Choroid plexus epithelial cell (primary cell): Measurements from ENCODE around the gene IRAG1.
A peak's percentile ranks its signal among the peaks of the same experiment; 100 is the strongest.

Experiments
- DNase-seq: peaks from one replicate; pipeline ENCODE4 v3.0.0-alpha.2; 2010; ENCODE audit warnings: low read depth
- H3K4me3 ChIP-seq: 2 replicates; pipeline ENCODE4 v1.5.1; 2011; ENCODE audit warnings: low read depth, mild to moderate bottlenecking, control low read depth, low read length, moderate library complexity
- CTCF ChIP-seq: conservative IDR thresholded peaks from 2 replicates; pipeline ENCODE4 v1.5.1; 2011; ENCODE audit warnings: low read depth, mild to moderate bottlenecking, control low read depth, inconsistent platforms, low read length, moderate library complexity

Gene IRAG1

GRCh38 chr11:10654811-10655150 is 38.8 kb downstream of the IRAG1 start:
- no peak for DNase-seq
- no peak overlapping the region for H3K4me3 ChIP-seq
- TF ChIP-seq CTCF = no peak

GRCh38 chr11:10653946-10654810 is 39.4 kb downstream of the IRAG1 start:
- H3K4me3 ChIP-seq = no peak overlapping the region
- TF ChIP-seq CTCF = peak; percentile 77
- DNase-seq = peak; percentile 88

GRCh38 chr11:10653261-10653660 is 40.3 kb downstream of the IRAG1 start:
- no peak for DNase-seq
- TF ChIP-seq CTCF = no peak
- no peak overlapping the region for H3K4me3 ChIP-seq

DNA sequence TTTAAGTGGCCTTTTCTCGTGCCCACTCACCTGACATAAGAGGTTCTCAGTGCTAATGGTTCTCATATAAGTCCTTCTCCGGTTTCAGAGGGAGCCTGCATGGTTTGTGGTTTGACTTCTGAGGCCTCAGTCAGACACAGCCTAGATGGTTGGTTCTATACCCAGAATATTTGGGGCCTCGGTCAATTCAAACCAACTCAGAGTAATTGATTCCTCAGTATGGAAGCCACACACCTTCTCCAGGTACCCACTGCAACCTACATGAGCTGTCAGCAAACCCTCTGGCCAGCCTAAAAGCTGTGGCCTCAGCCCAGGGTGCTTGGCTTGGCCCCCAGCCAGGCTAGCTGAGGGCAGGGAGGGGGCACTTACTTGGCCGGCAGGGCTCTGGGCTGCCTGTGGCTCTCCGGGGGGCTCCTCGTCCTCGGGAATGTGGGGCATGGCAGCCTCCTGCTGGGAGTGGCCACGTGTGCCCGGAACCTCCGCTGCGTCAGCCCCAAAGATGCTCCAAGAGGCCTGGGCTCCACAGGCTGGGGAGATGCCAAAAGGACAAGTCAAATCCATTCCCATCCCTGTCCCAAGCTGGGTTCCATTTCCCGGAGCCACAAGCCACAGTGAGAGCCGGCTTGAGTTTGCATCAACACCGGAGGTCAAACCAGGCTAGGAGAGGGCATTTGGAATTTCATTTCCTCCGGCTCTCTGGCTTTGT is 41.7 kb downstream of the IRAG1 start:
- TF ChIP-seq CTCF = no peak
- no peak overlapping the region for H3K4me3 ChIP-seq
- DNase-seq = peak; percentile 76

- H3K4me3 ChIP-seq = no peak overlapping the region
- DNase-seq = no peak
- TF ChIP-seq CTCF = no peak
These were observed 42.9 kb downstream of the IRAG1 start for GRCh38 chr11:10650630-10651029.

- TF ChIP-seq CTCF = no peak
- H3K4me3 ChIP-seq = no peak overlapping the region
- no peak for DNase-seq
These were observed 43.4 kb downstream of the IRAG1 start for GRCh38 chr11:10650166-10650565.

GRCh38 chr11:10648871-10649270 is 44.7 kb downstream of the IRAG1 start:
- no peak overlapping the region for H3K4me3 ChIP-seq
- no peak for DNase-seq
- no peak for TF ChIP-seq CTCF
